Epithelial cell of proximal tubule (primary cell): ENCODE data around the gene TMCC3. TPM values are rescaled to one million over a fixed set of nuclear protein-coding genes. Genes with fewer than 3 reads are reported as not detected.

Experiments
- DNase-seq: peaks from one replicate; pipeline ENCODE4 v3.0.0-alpha.2; 2011; ENCODE audit warnings: low read depth
- H3K4me3 ChIP-seq: 2 replicates; pipeline ENCODE4 v1.5.1; 2011; ENCODE audit warnings: low read depth, mild to moderate bottlenecking, low read length
- total RNA-seq: library from RNA; depleted of rRNA; stranded (reverse); fragments of >200 nt; gene quantifications from 2 replicates; pipeline ENCODE4 v1.2.3, GENCODE V29; 2015
- TF ChIP-seq, protein P1 (sequence below): conservative IDR thresholded peaks from 2 replicates; pipeline ENCODE4 v1.5.1; 2012; ENCODE audit warnings: low read depth, mild to moderate bottlenecking, low read length

Gene TMCC3
- total RNA-seq, 1 donor from 2014 or later, result 11.8 TPM

- no peak overlapping the region for H3K4me3 ChIP-seq
- DNase-seq, result no peak
- TF ChIP-seq, protein P1, sequence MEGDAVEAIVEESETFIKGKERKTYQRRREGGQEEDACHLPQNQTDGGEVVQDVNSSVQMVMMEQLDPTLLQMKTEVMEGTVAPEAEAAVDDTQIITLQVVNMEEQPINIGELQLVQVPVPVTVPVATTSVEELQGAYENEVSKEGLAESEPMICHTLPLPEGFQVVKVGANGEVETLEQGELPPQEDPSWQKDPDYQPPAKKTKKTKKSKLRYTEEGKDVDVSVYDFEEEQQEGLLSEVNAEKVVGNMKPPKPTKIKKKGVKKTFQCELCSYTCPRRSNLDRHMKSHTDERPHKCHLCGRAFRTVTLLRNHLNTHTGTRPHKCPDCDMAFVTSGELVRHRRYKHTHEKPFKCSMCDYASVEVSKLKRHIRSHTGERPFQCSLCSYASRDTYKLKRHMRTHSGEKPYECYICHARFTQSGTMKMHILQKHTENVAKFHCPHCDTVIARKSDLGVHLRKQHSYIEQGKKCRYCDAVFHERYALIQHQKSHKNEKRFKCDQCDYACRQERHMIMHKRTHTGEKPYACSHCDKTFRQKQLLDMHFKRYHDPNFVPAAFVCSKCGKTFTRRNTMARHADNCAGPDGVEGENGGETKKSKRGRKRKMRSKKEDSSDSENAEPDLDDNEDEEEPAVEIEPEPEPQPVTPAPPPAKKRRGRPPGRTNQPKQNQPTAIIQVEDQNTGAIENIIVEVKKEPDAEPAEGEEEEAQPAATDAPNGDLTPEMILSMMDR, result no peak
Measured at GRCh38 chr12:94689646-94690036, 39.3 kb upstream of the TMCC3 start.

GRCh38 chr12:94689002-94689645, 38.8 kb upstream of the TMCC3 start:
- TF ChIP-seq, protein P1, result no peak
- no peak overlapping the region for H3K4me3 ChIP-seq

DNA sequence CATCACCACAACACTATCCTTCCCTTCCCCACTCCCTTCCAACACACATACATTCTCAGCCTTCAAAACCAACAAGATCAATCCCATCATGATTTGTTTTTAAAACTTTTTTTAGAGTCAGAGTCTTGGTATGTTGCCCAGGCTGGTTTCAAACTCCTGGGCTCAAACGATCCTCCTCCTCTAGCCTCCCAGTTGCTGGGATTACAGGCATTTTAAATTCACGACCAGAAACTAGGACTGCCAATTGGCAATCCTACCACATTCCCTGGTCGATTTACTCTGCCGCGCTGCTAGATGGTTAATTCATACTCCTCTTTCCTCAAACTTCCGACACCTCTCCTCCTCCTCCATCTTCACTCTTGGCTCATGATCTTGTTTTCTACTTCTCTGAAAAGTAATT, 37.5 kb upstream of the TMCC3 start:
- H3K4me3 ChIP-seq, result no peak overlapping the region
- TF ChIP-seq, protein P1, result no peak
- no peak for DNase-seq

More at GRCh38 chr12:94689002-94689645, 38.8 kb upstream of the TMCC3 start:
- no peak for DNase-seq

- TF ChIP-seq, protein P1, result no peak
- no peak for DNase-seq
Measured at GRCh38 chr12:94686834-94687628, 36.7 kb upstream of the TMCC3 start.

DNA sequence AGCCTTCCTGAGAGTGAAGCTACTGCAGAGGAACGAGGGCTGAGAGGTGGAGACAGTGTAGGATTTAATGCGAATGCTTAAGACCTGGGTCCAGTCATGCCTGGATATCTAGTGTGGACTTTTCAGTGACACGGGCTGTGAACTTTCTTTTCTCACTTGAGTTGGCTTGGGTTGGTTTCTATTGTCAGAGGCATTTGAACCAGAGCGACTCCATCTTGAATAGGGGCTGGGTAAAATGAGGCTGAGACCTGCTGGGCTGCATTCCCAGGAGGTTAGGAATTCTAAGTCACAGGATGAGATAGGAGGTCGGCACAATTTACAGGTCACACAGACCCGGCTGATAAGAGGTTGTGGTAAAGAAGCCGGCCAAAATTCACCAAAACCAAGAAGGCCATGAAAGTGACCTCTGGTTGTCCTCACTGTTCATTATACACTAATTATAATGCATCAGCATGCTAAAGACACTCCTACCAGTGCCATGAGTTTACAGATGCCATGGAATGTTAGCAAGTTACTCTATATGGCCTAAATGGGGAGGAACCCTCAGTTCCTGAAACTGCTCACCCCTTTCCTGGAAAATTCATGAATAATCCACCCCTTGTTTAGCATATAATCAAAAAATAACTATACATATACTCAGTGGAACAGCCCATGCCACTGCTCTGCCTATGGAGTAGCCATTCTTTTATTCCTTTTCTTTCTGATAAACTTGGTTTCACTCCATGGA, 34.2 kb upstream of the TMCC3 start:
- TF ChIP-seq, protein P1, result no peak
- no peak for DNase-seq

More at GRCh38 chr12:94686834-94687628, 36.7 kb upstream of the TMCC3 start:
- no peak overlapping the region for H3K4me3 ChIP-seq

GRCh38 chr12:94679554-94680195, 29.3 kb upstream of the TMCC3 start:
- no peak for DNase-seq
- H3K4me3 ChIP-seq, result no peak overlapping the region
- TF ChIP-seq, protein P1, result no peak

More for the DNA sequence above, 34.2 kb upstream of the TMCC3 start:
- H3K4me3 ChIP-seq, result no peak overlapping the region
